SK-N-SH (cell line): ENCODE data around the gene SPAM1. TPM values are rescaled to one million over a fixed set of nuclear protein-coding genes. Genes with fewer than 3 reads are reported as not detected.

Experiments
- CTCF ChIA-PET: fragments of 300-600, 350-600 bp; formaldehyde crosslinking; extraction: SDS; loops from one replicate; lab custom pipeline; 2021; lab: Yijun Ruan, JAX
- POLR2A ChIA-PET: fragments of 350-600 bp; sonication (Branson Sonifier 250); formaldehyde crosslinking; extraction: SDS; loops from one replicate; lab custom pipeline; 2020; ENCODE audit warnings: antibody characterized with exemption, inconsistent platforms; lab: Yijun Ruan, JAX
- DNase-seq: peaks from one replicate; pipeline ENCODE4 v3.0.0; 2012
- H2AFZ ChIP-seq: fragments of 200-600 bp; sonication (generic); 2 replicates; pipeline ENCODE4 v1.8.1; 2016; ENCODE audit warnings: antibody characterized with exemption, mild to moderate bottlenecking, low read depth
- H3F3A ChIP-seq: fragments of 200-600 bp; sonication (generic); replicated peaks from 2 replicates; pipeline ENCODE3; 2016; ENCODE audit warnings: antibody characterized with exemption, mild to moderate bottlenecking; ENCODE audit not compliant: insufficient read depth
- H3K27ac ChIP-seq, 2 experiments: fragments of 200-500 bp in 1 of 2; fragments of 200-600 bp in 1 of 2; sonication (Bioruptor generic) in 1 of 2; sonication (generic), shearing (Covaris generic) in 1 of 2; 2 replicates each; pipeline versions ENCODE4 v1.5.1 to v1.6.1; 2014 to 2016; ENCODE audit warnings: low read depth in 2 of 2, inconsistent platforms in 1 of 2, low read length in 1 of 2, mild to moderate bottlenecking in 1 of 2, mixed read lengths in 1 of 2
- H3K27me3 ChIP-seq: fragments of 200-600 bp; sonication (generic), shearing (Covaris generic); 2 replicates; pipeline ENCODE4 v1.6.1; 2016; ENCODE audit warnings: mixed run types; ENCODE audit not compliant: insufficient read depth
- H3K36me3 ChIP-seq, 2 experiments: fragments of 200-500 bp in 1 of 2; fragments of 200-600 bp in 1 of 2; sonication (Bioruptor generic) in 1 of 2; sonication (generic) in 1 of 2; replicated peaks in 1 of 2; 2 replicates each; pipeline versions ENCODE3 to v1.5.1; 2014 to 2016; ENCODE audit warnings: low read length in 1 of 2, mild to moderate bottlenecking in 1 of 2; ENCODE audit not compliant: insufficient read depth in 2 of 2, control insufficient read depth in 1 of 2
- H3K4me1 ChIP-seq, 2 experiments: fragments of 200-500 bp in 1 of 2; fragments of 200-600 bp in 1 of 2; sonication (Bioruptor generic) in 1 of 2; sonication (generic), shearing (Covaris generic) in 1 of 2; 2 replicates each; pipeline versions ENCODE4 v1.5.1 to v1.6.1; 2014 to 2016; ENCODE audit warnings: low read depth in 1 of 2, low read length in 1 of 2, mixed run types in 1 of 2; ENCODE audit not compliant: insufficient read depth in 2 of 2, control insufficient read depth in 1 of 2
- H3K4me2 ChIP-seq: fragments of 200-600 bp; sonication (generic), shearing (Covaris generic); 2 replicates; pipeline ENCODE4 v1.6.1; 2017; ENCODE audit warnings: mixed run types
- H3K4me3 ChIP-seq, 2 experiments: fragments of 200-500 bp in 1 of 2; fragments of 200-600 bp in 1 of 2; sonication (Bioruptor generic) in 1 of 2; sonication (generic), shearing (Covaris generic) in 1 of 2; 2 replicates each; pipeline versions ENCODE4 v1.5.1 to v1.8.1; 2014 to 2016; ENCODE audit warnings: low read depth in 2 of 2, inconsistent platforms in 1 of 2, low read length in 1 of 2, mild to moderate bottlenecking in 1 of 2, mixed read lengths in 1 of 2, moderate library complexity in 1 of 2
- H3K79me2 ChIP-seq: fragments of 200-600 bp; sonication (generic); 2 replicates; pipeline ENCODE4 v1.8.1; 2017; ENCODE audit warnings: mild to moderate bottlenecking; ENCODE audit not compliant: insufficient read depth
- H3K9ac ChIP-seq: fragments of 200-600 bp; sonication (generic); 2 replicates; pipeline ENCODE4 v1.6.1; 2017; ENCODE audit warnings: mixed run types
- H3K9me2 ChIP-seq: fragments of 200-600 bp; sonication (generic); 2 replicates; pipeline ENCODE4 v1.6.1; 2017; ENCODE audit warnings: mixed run types
- H3K9me3 ChIP-seq: fragments of 200-600 bp; sonication (generic); 2 replicates; pipeline ENCODE4 v1.6.1; 2017; ENCODE audit warnings: mixed run types, mild to moderate bottlenecking, moderate library complexity
- H4K20me1 ChIP-seq: fragments of 200-600 bp; sonication (generic); 2 replicates; pipeline ENCODE4 v1.6.1; 2017; ENCODE audit warnings: mild to moderate bottlenecking, mixed run types; ENCODE audit not compliant: insufficient read depth
- CHD2 ChIP-seq: fragments of 150-350 bp; IDR thresholded peaks from 2 replicates; pipeline ENCODE4 v1.6.1; 2018; ENCODE audit warnings: low read length; ENCODE audit not compliant: partially characterized antibody
- EP300 ChIP-seq, 2 experiments: IDR thresholded peaks; 2 replicates each; pipeline versions ENCODE4 v1.4.0 to v1.6.1; 2012; ENCODE audit warnings: borderline replicate concordance in 1 of 2, low read depth in 1 of 2, low read length in 1 of 2
- GATA2 ChIP-seq: sonication (generic); formaldehyde crosslinking; IDR thresholded peaks from 2 replicates; pipeline ENCODE4 v1.5.0; 2020; ENCODE audit warnings: mild to moderate bottlenecking, missing genetic modification reagents
- MAX ChIP-seq: IDR thresholded peaks from 2 replicates; pipeline ENCODE4 v1.4.0; 2012; ENCODE audit warnings: low read depth
- MEF2A ChIP-seq: IDR thresholded peaks from 2 replicates; pipeline ENCODE4 v1.4.0; 2012; ENCODE audit warnings: low read depth, borderline replicate concordance
- NFIC ChIP-seq: IDR thresholded peaks from 2 replicates; pipeline ENCODE4 v1.4.0; 2012; ENCODE audit warnings: borderline replicate concordance
- PBX3 ChIP-seq: IDR thresholded peaks from 2 replicates; pipeline ENCODE4; 2012
- RAD21 ChIP-seq: IDR thresholded peaks from 2 replicates; pipeline ENCODE4 v1.6.1; 2012; ENCODE audit warnings: mild to moderate bottlenecking, low read length
- RCOR1 ChIP-seq: fragments of 150-350 bp; IDR thresholded peaks from 2 replicates; pipeline ENCODE4 v1.6.1; 2017; ENCODE audit warnings: antibody characterized with exemption, low read length
- RXRA ChIP-seq: IDR thresholded peaks from 2 replicates; pipeline ENCODE4 v1.4.0; 2012; ENCODE audit warnings: low read depth, mild to moderate bottlenecking, borderline replicate concordance
- USF1 ChIP-seq: IDR thresholded peaks from 2 replicates; pipeline ENCODE4 v1.4.0; 2012; ENCODE audit warnings: low read depth, borderline replicate concordance
- WGBS: methylation state at CpG from one replicate; pipeline ENCODE4 v1.1.6; 2017; ENCODE audit warnings: low lambda C conversion rate; 5-methylcytosine and 5-hydroxymethylcytosine counted together
- polyA plus RNA-seq, 3 experiments: library from polyadenylated mRNA; depleted of rRNA; stranded (reverse); fragments of >200 nt; gene quantifications; 2 replicates each; pipeline ENCODE4 v1.2.3, GENCODE V29; 2012
- TF ChIP-seq, protein P1 (sequence below): IDR thresholded peaks from 2 replicates; pipeline ENCODE4 v1.6.1; 2012; ENCODE audit warnings: mild to moderate bottlenecking, low read depth, low read length, moderate library complexity

SPAM1 gene
- polyA plus RNA-seq, 1 of the 3 experiments (the other 2 are of a cell fraction), result not detected

GRCh38 chr7:123935436-123936381, 10.7 kb downstream of the SPAM1 start:
- no peak for TF ChIP-seq PBX3
- TF ChIP-seq MEF2A, result no peak
- no peak for TF ChIP-seq NFIC
- TF ChIP-seq RXRA, result no peak
- TF ChIP-seq, protein P1, sequence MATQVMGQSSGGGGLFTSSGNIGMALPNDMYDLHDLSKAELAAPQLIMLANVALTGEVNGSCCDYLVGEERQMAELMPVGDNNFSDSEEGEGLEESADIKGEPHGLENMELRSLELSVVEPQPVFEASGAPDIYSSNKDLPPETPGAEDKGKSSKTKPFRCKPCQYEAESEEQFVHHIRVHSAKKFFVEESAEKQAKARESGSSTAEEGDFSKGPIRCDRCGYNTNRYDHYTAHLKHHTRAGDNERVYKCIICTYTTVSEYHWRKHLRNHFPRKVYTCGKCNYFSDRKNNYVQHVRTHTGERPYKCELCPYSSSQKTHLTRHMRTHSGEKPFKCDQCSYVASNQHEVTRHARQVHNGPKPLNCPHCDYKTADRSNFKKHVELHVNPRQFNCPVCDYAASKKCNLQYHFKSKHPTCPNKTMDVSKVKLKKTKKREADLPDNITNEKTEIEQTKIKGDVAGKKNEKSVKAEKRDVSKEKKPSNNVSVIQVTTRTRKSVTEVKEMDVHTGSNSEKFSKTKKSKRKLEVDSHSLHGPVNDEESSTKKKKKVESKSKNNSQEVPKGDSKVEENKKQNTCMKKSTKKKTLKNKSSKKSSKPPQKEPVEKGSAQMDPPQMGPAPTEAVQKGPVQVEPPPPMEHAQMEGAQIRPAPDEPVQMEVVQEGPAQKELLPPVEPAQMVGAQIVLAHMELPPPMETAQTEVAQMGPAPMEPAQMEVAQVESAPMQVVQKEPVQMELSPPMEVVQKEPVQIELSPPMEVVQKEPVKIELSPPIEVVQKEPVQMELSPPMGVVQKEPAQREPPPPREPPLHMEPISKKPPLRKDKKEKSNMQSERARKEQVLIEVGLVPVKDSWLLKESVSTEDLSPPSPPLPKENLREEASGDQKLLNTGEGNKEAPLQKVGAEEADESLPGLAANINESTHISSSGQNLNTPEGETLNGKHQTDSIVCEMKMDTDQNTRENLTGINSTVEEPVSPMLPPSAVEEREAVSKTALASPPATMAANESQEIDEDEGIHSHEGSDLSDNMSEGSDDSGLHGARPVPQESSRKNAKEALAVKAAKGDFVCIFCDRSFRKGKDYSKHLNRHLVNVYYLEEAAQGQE, result no peak
- TF ChIP-seq GATA2 (CRISPR knock-in tag), result no peak
- TF ChIP-seq RAD21, result no peak
- no peak for TF ChIP-seq CHD2
- no peak for TF ChIP-seq EP300 (IDR thresholded peaks at IDR 0.05; ENCODE audit: borderline replicate concordance in 1 of 2, low read depth in 1 of 2, low read length in 1 of 2)
- no peak for TF ChIP-seq RCOR1
- TF ChIP-seq MAX, result no peak
- Histone ChIP-seq H3K9me2 (no peaks in the 10 kb centered on the region), H3K9ac (no peak overlapping the region), H3K4me1 (no peaks in the 10 kb centered on the region), H3K27me3 (no peaks in the 10 kb centered on the region), H3K4me3 (no peak overlapping the region), H3F3A (no peaks in the 10 kb centered on the region), H3K79me2 (no peaks in the 10 kb centered on the region), H3K4me2 (no peak overlapping the region), H3K27ac (no peak overlapping the region), H3K9me3 (no peaks in the 10 kb centered on the region), H3K36me3 (no peaks in the 10 kb centered on the region), H4K20me1 (no peaks in the 10 kb centered on the region), H2AFZ (no peak overlapping the region)
- ChIA-PET POLR2A (no interaction called here), CTCF (no interaction called here)
- 14% methylated on average over 1 of the region's 1 CpG for WGBS
- DNase-seq, result no peak

- TF ChIP-seq USF1 (no peak), RXRA (no peak), PBX3 (no peak)
- no peaks in the 10 kb centered on the region for H3K27me3 ChIP-seq
- H3K4me1 ChIP-seq, result no peaks in the 10 kb centered on the region
- H3K79me2 ChIP-seq, result no peaks in the 10 kb centered on the region
- WGBS, result 26% methylated on average over 2 of the region's 2 CpGs
- H3F3A ChIP-seq, result no peaks in the 10 kb centered on the region
- H3K9me3 ChIP-seq, result no peaks in the 10 kb centered on the region
- ChIA-PET CTCF (no interaction called here), POLR2A (no interaction called here)
- H3K4me3 ChIP-seq, result no peak overlapping the region
- no peaks in the 10 kb centered on the region for H4K20me1 ChIP-seq
- H3K36me3 ChIP-seq, result no peaks in the 10 kb centered on the region
- no peak overlapping the region for H3K9ac ChIP-seq
- H3K4me2 ChIP-seq, result no peak overlapping the region
- no peak overlapping the region for H3K27ac ChIP-seq
- H2AFZ ChIP-seq, result no peak overlapping the region
- no peak for DNase-seq
- H3K9me2 ChIP-seq, result no peaks in the 10 kb centered on the region
Observed at GRCh38 chr7:123936388-123936787, 11.3 kb downstream of the SPAM1 start.
